CD14-positive monocyte (primary cell): ENCODE data around the gene INS. TPM values are rescaled to one million over a fixed set of nuclear protein-coding genes. Genes with fewer than 3 reads are reported as not detected.
"Not testable (repeated sequence)": the region's sequence is repeated elsewhere in the genome, so short reads cannot be mapped to it uniquely, and the experiment has no call there.

Experiments used
- DNase-seq, 3 donors: peaks; one replicate each; pipeline ENCODE4 v3.0.0-alpha.2; 2011 to 2022
- H2AFZ ChIP-seq: 2 replicates; pipeline ENCODE4 v1.6.0; 2012; ENCODE audit warnings: mild to moderate bottlenecking, low read depth, low read length, inconsistent platforms; ENCODE audit not compliant: insufficient read depth, poor library complexity, severe bottlenecking
- H3K27ac ChIP-seq, 2 donors: 1 replicate in 1 of 2; 2 replicates in 1 of 2; pipeline ENCODE4 v1.5.1; 2012 to 2013; ENCODE audit warnings: low read length in 2 of 2, control low read depth in 1 of 2, inconsistent platforms in 1 of 2, low read depth in 1 of 2, mild to moderate bottlenecking in 1 of 2
- H3K27me3 ChIP-seq, 2 donors: one replicate each; pipeline versions ENCODE4 v1.6.0 to v1.6.1; 2011 to 2013; ENCODE audit warnings: low read length in 2 of 2; ENCODE audit not compliant: control insufficient read depth in 2 of 2, insufficient read depth in 2 of 2
- H3K36me3 ChIP-seq, 2 donors: replicated peaks in 1 of 2; 1 replicate in 1 of 2; 2 replicates in 1 of 2; pipeline versions ENCODE4 v1.5.1 to v1.6.1; 2012 to 2013; ENCODE audit warnings: low read length in 2 of 2, control low read depth in 1 of 2, inconsistent platforms in 1 of 2, mild to moderate bottlenecking in 1 of 2; ENCODE audit not compliant: insufficient read depth in 2 of 2, control insufficient read depth in 1 of 2
- H3K4me1 ChIP-seq, 2 donors: 1 replicate in 1 of 2; 2 replicates in 1 of 2; pipeline versions ENCODE4 v1.5.1 to v1.6.1; 2012 to 2013; ENCODE audit warnings: low read length in 2 of 2, control low read depth in 1 of 2, inconsistent platforms in 1 of 2, mild to moderate bottlenecking in 1 of 2, moderate library complexity in 1 of 2; ENCODE audit not compliant: insufficient read depth in 2 of 2, control insufficient read depth in 1 of 2
- H3K4me2 ChIP-seq: replicated peaks from 2 replicates; pipeline ENCODE3; 2012; ENCODE audit warnings: low read length, moderate library complexity, mild to moderate bottlenecking; ENCODE audit not compliant: poor library complexity, severe bottlenecking; ENCODE audit errors: extremely low read depth
- H3K4me3 ChIP-seq, 3 experiments: fragments of 200-600 bp in 1 of 3; sonication (generic) in 1 of 3; replicated peaks in 1 of 3; 1 replicate in 2 of 3; 2 replicates in 1 of 3; pipeline ENCODE4 v1.5.1; 2011 to 2013; ENCODE audit warnings: low read length in 3 of 3, mild to moderate bottlenecking in 3 of 3, control low read depth in 2 of 3, low read depth in 2 of 3, inconsistent platforms in 1 of 3, moderate library complexity in 1 of 3
- H3K79me2 ChIP-seq: 2 replicates; pipeline ENCODE4 v1.6.0; 2012; ENCODE audit warnings: mild to moderate bottlenecking, control low read depth, inconsistent platforms, low read length, moderate library complexity; ENCODE audit not compliant: insufficient read depth
- H3K9ac ChIP-seq: 2 replicates; pipeline ENCODE4 v1.6.0; 2017; ENCODE audit warnings: low read length, mild to moderate bottlenecking; ENCODE audit not compliant: insufficient read depth, poor library complexity, severe bottlenecking
- H3K9me3 ChIP-seq, 2 donors: replicated peaks in 1 of 2; 1 replicate in 1 of 2; 2 replicates in 1 of 2; pipeline versions ENCODE4 v1.5.1 to v1.6.1; 2012 to 2013; ENCODE audit warnings: low read length in 2 of 2, control low read depth in 1 of 2; ENCODE audit not compliant: control insufficient read depth in 1 of 2, insufficient read depth in 1 of 2
- H4K20me1 ChIP-seq: 2 replicates; pipeline ENCODE4 v1.6.0; 2012; ENCODE audit warnings: mild to moderate bottlenecking, low read length, control low read depth, moderate library complexity; ENCODE audit not compliant: insufficient read depth
- H3K27ac Mint-ChIP-seq, 7 donors: one replicate each; pipeline ENCODE4 v1.8.0; 2020; ENCODE audit warnings: mild to moderate bottlenecking in 7 of 7, mixed read lengths in 7 of 7, moderate library complexity in 6 of 7, inconsistent platforms in 2 of 7
- H3K27me3 Mint-ChIP-seq, 3 donors: one replicate each; pipeline ENCODE4 v1.8.0; 2021 to 2022; ENCODE audit warnings: low read depth in 3 of 3, mild to moderate bottlenecking in 3 of 3, mixed read lengths in 3 of 3, moderate library complexity in 3 of 3, inconsistent platforms in 1 of 3
- H3K36me3 Mint-ChIP-seq, 2 donors: one replicate each; pipeline ENCODE4 v1.8.0; 2020; ENCODE audit warnings: mixed read lengths in 2 of 2, inconsistent platforms in 1 of 2, mild to moderate bottlenecking in 1 of 2
- H3K4me1 Mint-ChIP-seq: one replicate; pipeline ENCODE4 v1.8.0; 2020; ENCODE audit warnings: mild to moderate bottlenecking, mixed read lengths
- H3K4me3 Mint-ChIP-seq, 2 donors: one replicate each; pipeline ENCODE4 v1.8.0; 2020; ENCODE audit warnings: mild to moderate bottlenecking in 2 of 2, mixed read lengths in 2 of 2, moderate library complexity in 1 of 2
- H3K9me3 Mint-ChIP-seq, 7 donors: one replicate each; pipeline ENCODE4 v1.8.0; 2020 to 2022; ENCODE audit warnings: mixed read lengths in 7 of 7, mild to moderate bottlenecking in 6 of 7, moderate library complexity in 6 of 7, inconsistent platforms in 2 of 7
- WGBS: methylation state at CpG from one replicate; pipeline ENCODE4 v1.1.5; 2013; ENCODE audit warnings: missing lambda C conversion rate; ENCODE audit not compliant: insufficient coverage; 5-methylcytosine and 5-hydroxymethylcytosine counted together
- intact Hi-C, 2 donors: fragments of 100-400 bp; cut with micrococcal nuclease; formaldehyde crosslinking; loops; one replicate each; pipeline versions ENCODE4 v1.15.0 to v1.15.1; 2023
- polyA plus RNA-seq, 3 donors: library from polyadenylated mRNA; depleted of rRNA in 1 of 3; unstranded in 2 of 3; stranded (reverse) in 1 of 3; fragments of 300-500 nt in 2 of 3; fragments of >200 nt in 1 of 3; fragmentation: Illumina TruSeq in 2 of 3; gene quantifications; 1 replicate in 2 of 3; 2 replicates in 1 of 3; pipeline ENCODE4 v1.2.3, GENCODE V29; 2012 to 2021
- TF ChIP-seq, protein P1 (sequence below): fragments of 200-600 bp; IDR thresholded peaks from one replicate; pipeline ENCODE4 v1.8.0; 2022; ENCODE audit warnings: antibody characterized with exemption, mild to moderate bottlenecking

The INS gene
- polyA plus RNA-seq, 3 donors: not detected

DNA sequence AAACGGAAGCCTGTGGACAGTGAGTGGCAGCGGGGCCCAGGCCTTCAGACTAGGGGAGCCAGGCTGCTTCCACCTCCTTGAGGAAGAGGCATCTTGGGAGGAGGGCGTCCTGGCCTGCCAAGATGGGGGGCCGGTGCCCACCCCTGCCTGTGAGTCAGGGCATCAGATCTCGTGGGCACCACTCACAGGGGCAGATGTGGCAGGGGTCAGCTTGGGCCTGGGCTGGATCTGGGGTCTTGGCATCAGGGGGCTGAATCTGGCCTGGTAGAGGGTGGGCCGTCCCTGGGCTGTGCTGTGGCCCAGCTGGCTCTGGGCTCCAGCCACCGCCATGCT lies 34.7 kb upstream of the INS start:
- DNase-seq: no peak
- no peak overlapping the region for H3K4me3 Mint-ChIP-seq
- H3K4me3 ChIP-seq: no peak overlapping the region
- no peaks in the 10 kb centered on the region for H3K36me3 ChIP-seq
- intact Hi-C loops: loop anchor here (2.0 to 10.0 kb wide), 4 partner anchors 102 to 329 kb away; partner anchors contain the start of gene TSPAN32 (in 1 of the 2)
- no peaks in the 10 kb centered on the region for H3K36me3 Mint-ChIP-seq
- peaks cover 0 to 5% of the 10 kb centered on the region in 2 donors for H3K27me3 ChIP-seq
- H3K4me1 Mint-ChIP-seq: peaks cover 16% of the 10 kb centered on the region
- H3K27me3 Mint-ChIP-seq: peaks cover 17 to 24% (median 17%) of the 10 kb centered on the region in 3 donors
- H3K9me3 Mint-ChIP-seq: peaks cover 0 to 3% (median 0%) of the 10 kb centered on the region in 7 donors
- no peak overlapping the region for H3K4me2 ChIP-seq
- no peak overlapping the region for H3K9ac ChIP-seq
- 89% methylated on average over 6 of the region's 7 CpGs for WGBS
- H3K79me2 ChIP-seq: no peaks in the 10 kb centered on the region
- TF ChIP-seq, protein P1, sequence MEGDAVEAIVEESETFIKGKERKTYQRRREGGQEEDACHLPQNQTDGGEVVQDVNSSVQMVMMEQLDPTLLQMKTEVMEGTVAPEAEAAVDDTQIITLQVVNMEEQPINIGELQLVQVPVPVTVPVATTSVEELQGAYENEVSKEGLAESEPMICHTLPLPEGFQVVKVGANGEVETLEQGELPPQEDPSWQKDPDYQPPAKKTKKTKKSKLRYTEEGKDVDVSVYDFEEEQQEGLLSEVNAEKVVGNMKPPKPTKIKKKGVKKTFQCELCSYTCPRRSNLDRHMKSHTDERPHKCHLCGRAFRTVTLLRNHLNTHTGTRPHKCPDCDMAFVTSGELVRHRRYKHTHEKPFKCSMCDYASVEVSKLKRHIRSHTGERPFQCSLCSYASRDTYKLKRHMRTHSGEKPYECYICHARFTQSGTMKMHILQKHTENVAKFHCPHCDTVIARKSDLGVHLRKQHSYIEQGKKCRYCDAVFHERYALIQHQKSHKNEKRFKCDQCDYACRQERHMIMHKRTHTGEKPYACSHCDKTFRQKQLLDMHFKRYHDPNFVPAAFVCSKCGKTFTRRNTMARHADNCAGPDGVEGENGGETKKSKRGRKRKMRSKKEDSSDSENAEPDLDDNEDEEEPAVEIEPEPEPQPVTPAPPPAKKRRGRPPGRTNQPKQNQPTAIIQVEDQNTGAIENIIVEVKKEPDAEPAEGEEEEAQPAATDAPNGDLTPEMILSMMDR: no peak
- no peaks in the 10 kb centered on the region for H3K9me3 ChIP-seq
- H3K27ac ChIP-seq: no peak overlapping the region
- H4K20me1 ChIP-seq: no peaks in the 10 kb centered on the region
- H3K4me1 ChIP-seq: peaks cover 18 to 27% of the 10 kb centered on the region in 2 donors
- no peak overlapping the region for H3K27ac Mint-ChIP-seq
- no peak overlapping the region for H2AFZ ChIP-seq

DNA sequence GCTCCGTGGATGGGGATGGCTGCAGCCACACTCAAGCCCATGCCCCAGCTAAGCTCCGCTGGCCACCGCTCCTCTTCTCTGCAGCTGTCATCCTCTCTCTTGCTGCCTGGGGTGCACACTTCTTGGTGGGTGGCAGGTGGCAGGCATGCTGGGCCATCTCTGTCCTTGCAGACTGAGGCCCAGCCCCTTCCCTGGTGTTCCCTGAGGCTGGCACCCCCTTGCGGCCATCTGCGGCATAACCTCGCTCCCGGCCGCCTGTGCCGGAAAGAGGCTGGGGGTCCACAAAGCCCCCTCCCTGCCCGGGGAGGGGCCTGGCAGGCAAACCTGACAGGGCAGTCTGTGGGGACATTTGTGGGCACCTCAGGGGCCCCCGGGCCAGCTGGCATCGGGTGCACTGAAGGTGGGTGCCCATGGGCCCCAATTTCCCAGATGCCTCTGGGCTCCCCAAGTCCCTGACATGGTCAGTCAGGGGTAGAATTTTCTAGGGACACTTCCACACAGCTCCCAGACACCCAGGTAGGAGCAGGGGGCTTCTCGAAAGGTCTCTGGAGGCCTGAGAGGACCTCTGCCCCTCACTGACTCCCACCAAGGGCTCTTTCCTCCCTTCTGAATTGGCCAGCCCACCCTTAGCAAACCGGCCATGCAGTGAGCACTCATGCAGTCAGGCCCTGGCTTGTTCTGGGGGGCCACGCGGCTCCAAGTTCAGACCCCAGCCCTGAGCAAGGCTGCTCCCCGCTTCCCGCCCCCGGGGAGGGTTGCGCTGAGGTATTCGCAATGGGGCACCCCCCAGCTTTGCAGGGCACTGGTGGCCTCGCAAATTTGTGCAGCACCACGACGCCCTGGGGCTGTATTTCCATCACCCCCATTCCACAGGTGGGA lies 34.1 kb upstream of the INS start:
- WGBS: 43% methylated on average over 18 of the region's 24 CpGs
- intact Hi-C loops: loop anchor here (5.0 to 10.0 kb wide), 2 partner anchors 102 to 330 kb away; no protein-coding TSS in a partner anchor

DNA sequence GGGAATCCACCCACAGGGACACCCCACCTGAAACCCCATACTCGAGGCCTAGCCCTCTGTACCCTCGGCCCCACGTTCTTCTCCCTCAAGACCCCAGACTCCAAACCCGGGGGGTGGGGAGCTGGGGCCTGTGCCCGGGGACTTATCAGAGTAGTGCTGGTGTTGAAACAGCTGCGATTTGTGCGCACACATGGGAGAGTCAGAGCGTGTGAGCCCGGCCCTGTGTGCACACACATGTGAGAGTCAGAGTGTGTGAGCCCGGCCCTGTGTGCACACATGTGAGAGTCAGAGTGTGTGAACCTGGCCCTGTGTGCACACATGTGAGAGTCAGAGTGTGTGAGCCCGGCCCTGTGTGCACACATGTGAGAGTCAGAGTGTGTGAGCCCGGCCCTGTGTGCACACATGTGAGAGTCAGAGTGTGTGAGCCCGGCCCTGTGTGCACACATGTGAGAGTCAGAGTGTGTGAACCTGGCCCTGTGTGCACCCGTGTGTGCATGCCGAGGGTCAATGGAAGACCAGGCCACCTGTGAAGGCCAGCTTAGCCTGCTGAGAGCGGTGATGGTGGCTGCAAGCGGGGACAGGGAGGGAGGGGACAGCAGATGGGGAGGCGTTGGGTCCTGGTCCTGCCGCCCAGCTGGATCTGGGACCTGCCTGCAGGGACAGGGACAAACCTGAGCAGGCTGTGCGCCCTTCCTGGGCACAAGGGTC lies 33.0 kb upstream of the INS start:
- not testable (repeated sequence) for H4K20me1 ChIP-seq, DNase-seq, H3K4me3 ChIP-seq, H3K27ac ChIP-seq, H3K9ac ChIP-seq, H3K36me3 Mint-ChIP-seq, H2AFZ ChIP-seq, H3K9me3 ChIP-seq, H3K36me3 ChIP-seq, H3K79me2 ChIP-seq, H3K4me3 Mint-ChIP-seq, H3K4me2 ChIP-seq, H3K27me3 ChIP-seq, H3K9me3 Mint-ChIP-seq
- Mint-ChIP-seq H3K4me1 (peaks cover 21% of the 10 kb centered on the region), H3K27me3 (peaks cover 16 to 18% (median 17%) of the 10 kb centered on the region in 3 donors), H3K27ac (peak overlapping the region in 1 of 7 donors; percentile 57)
- 80% methylated on average over 12 of the region's 20 CpGs for WGBS
- peaks cover 22 to 34% of the 10 kb centered on the region in 2 donors for H3K4me1 ChIP-seq
- intact Hi-C loops: loop anchor here (10.0 kb wide), 1 partner anchor 331 kb away; no protein-coding TSS in a partner anchor

More for the DNA sequence above, 34.1 kb upstream of the INS start:
- H3K36me3 ChIP-seq: no peaks in the 10 kb centered on the region
- H2AFZ ChIP-seq: no peak overlapping the region
- H3K27ac Mint-ChIP-seq: no peak overlapping the region
- H3K9me3 ChIP-seq: no peaks in the 10 kb centered on the region
- no peak overlapping the region for H3K27ac ChIP-seq
- DNase-seq: peak; percentile 17 to 44 (median 33)
- H3K4me3 ChIP-seq: no peak overlapping the region
- no peak overlapping the region for H3K4me2 ChIP-seq
- peaks cover 0 to 3% (median 0%) of the 10 kb centered on the region in 7 donors for H3K9me3 Mint-ChIP-seq
- H3K4me1 ChIP-seq: peaks cover 22 to 33% of the 10 kb centered on the region in 2 donors
- H4K20me1 ChIP-seq: no peaks in the 10 kb centered on the region
- H3K9ac ChIP-seq: no peak overlapping the region
- TF ChIP-seq, protein P1: peak; percentile 99
- peaks cover 13 to 20% (median 17%) of the 10 kb centered on the region in 3 donors for H3K27me3 Mint-ChIP-seq
- H3K27me3 ChIP-seq: peaks cover 0 to 5% of the 10 kb centered on the region in 2 donors
- no peaks in the 10 kb centered on the region for H3K79me2 ChIP-seq
- no peaks in the 10 kb centered on the region for H3K36me3 Mint-ChIP-seq
- H3K4me1 Mint-ChIP-seq: peaks cover 21% of the 10 kb centered on the region
- H3K4me3 Mint-ChIP-seq: peak overlapping the region in 1 of 2 donors; percentile 42
